ENCODE measurements around the gene EFTUD2. TPM values are rescaled to one million over a fixed set of nuclear protein-coding genes. Genes with fewer than 3 reads are reported as not detected.

EFTUD2 gene
- total and polyA plus RNA-seq, 9 of the 15 experiments (the other 6 are each of a cell fraction or from before 2014, with no cell fraction given), result 65.8 to 362 (median 218) TPM

GRCh38 chr17:44919885-44920564 lies 20.8 kb upstream of the EFTUD2 start (continued):
- peak; percentile 67; the same call in 1 of the 2 replicates for TF ChIP-seq ZNF263 (CRISPR knock-in tag; IDR thresholded peaks at IDR 0.05; ENCODE audit: borderline replicate concordance)
- TF ChIP-seq KAT8 (IDR thresholded peaks at IDR 0.05; ENCODE audit: low read depth), result no peak
- TF ChIP-seq CTCF (IDR thresholded peaks at IDR 0.05 in 2 of 3, conservative IDR thresholded peaks at IDR 0.05 in 1 of 3; ENCODE audit: insufficient read depth in 2 of 3, low read depth in 1 of 3, low read length in 3 of 3), result peak; percentile 93 to 95 (median 93)
- no peak for TF ChIP-seq NR2C2 (CRISPR knock-in tag; IDR thresholded peaks at IDR 0.05)
- no peak for TF ChIP-seq NR2C2 (tag; IDR thresholded peaks at IDR 0.05)
- TF ChIP-seq ZBTB40 (IDR thresholded peaks at IDR 0.05), result no peak
- TF ChIP-seq ZBTB40 (CRISPR knock-in tag; IDR thresholded peaks at IDR 0.05), result no peak
- no peak for TF ChIP-seq ILF3 (IDR thresholded peaks at IDR 0.05; ENCODE audit: borderline replicate concordance)
- no peak for TF ChIP-seq BCLAF1 (IDR thresholded peaks at IDR 0.05; ENCODE audit: borderline replicate concordance in 1 of 2, control insufficient read depth in 1 of 2, low read depth in 2 of 2, low read length in 1 of 2)
- 0 out of 2 replicates have a peak, but pooled peaks have one; percentile 50 for TF ChIP-seq XRCC5 (IDR thresholded peaks at IDR 0.05; ENCODE audit: low read depth, low read length)
- TF ChIP-seq ZNF79 (CRISPR knock-in tag; IDR thresholded peaks at IDR 0.05; ENCODE audit: low read depth), result no peak
- no peak for TF ChIP-seq CXXC5 (CRISPR knock-in tag; IDR thresholded peaks at IDR 0.05)

Measured in K562 (cell line).